NB4 (cell line): ENCODE measurements around the gene CHST13.
A peak's percentile ranks its signal among the peaks of the same experiment; 100 is the strongest.
"Not testable (repeated sequence)": the region's sequence is repeated elsewhere in the genome, so short reads cannot be mapped to it uniquely, and the experiment has no call there.

Source experiments
- DNase-seq: peaks from one replicate; pipeline ENCODE4 v3.0.0; 2010; ENCODE audit warnings: low read depth
- H3K4me3 ChIP-seq: one replicate; pipeline ENCODE4 v1.5.1; 2011; ENCODE audit warnings: mild to moderate bottlenecking, low read depth, low read length, moderate library complexity
- CTCF ChIP-seq: IDR thresholded peaks from one replicate; pipeline ENCODE4 v1.5.1; 2012; ENCODE audit warnings: low read depth, low read length
- MAX ChIP-seq: IDR thresholded peaks from 2 replicates; pipeline ENCODE4 v1.6.1; 2011; ENCODE audit warnings: low read depth, low read length
- MYC ChIP-seq: IDR thresholded peaks from 2 replicates; pipeline ENCODE4 v1.6.1; 2011; ENCODE audit warnings: low read depth, low read length
- POLR2A ChIP-seq: IDR thresholded peaks from 2 replicates; pipeline ENCODE4 v1.6.1; 2011; ENCODE audit warnings: mild to moderate bottlenecking; ENCODE audit not compliant: insufficient read length; ENCODE audit errors: extremely low read depth

CHST13 gene

GRCh38 chr3:126577261-126577660 is 53.3 kb downstream of the CHST13 start:
- DNase-seq, result no peak
- no peak overlapping the region for H3K4me3 ChIP-seq
- TF ChIP-seq POLR2A, result no peak
- no peak for TF ChIP-seq MYC
- TF ChIP-seq MAX, result no peak
- TF ChIP-seq CTCF, result no peak

GRCh38 chr3:126578702-126579101 is 54.7 kb downstream of the CHST13 start:
- H3K4me3 ChIP-seq, result no peak overlapping the region
- TF ChIP-seq POLR2A (no peak), MYC (no peak), CTCF (no peak), MAX (no peak)
- no peak for DNase-seq

GRCh38 chr3:126580746-126581145 is 56.8 kb downstream of the CHST13 start:
- no peak for TF ChIP-seq POLR2A
- TF ChIP-seq MYC, result no peak
- no peak for TF ChIP-seq MAX
- no peak for TF ChIP-seq CTCF
- H3K4me3 ChIP-seq, result no peak overlapping the region
- no peak for DNase-seq

- DNase-seq, result no peak
- H3K4me3 ChIP-seq, result no peak overlapping the region
- TF ChIP-seq MYC, result no peak
- no peak for TF ChIP-seq CTCF
- no peak for TF ChIP-seq MAX
- TF ChIP-seq POLR2A, result no peak
These were observed 57.6 kb downstream of the CHST13 start for GRCh38 chr3:126581569-126581968.

- TF ChIP-seq MAX (no peak), CTCF (no peak), MYC (no peak), POLR2A (no peak)
- DNase-seq, result no peak
- no peak overlapping the region for H3K4me3 ChIP-seq
These were observed 58.4 kb downstream of the CHST13 start for GRCh38 chr3:126582311-126582710.

GRCh38 chr3:126591515-126591914 is 67.6 kb downstream of the CHST13 start:
- H3K4me3 ChIP-seq, result not testable (repeated sequence)
- DNase-seq, result peak; percentile 21
